Activated CD4-positive, alpha-beta T cell treated with anti-CD3 and anti-CD28 coated beads for 36 hours (primary cell): Measurements from ENCODE around the gene SLC35E3. TPM values are rescaled to one million over a fixed set of nuclear protein-coding genes. Genes with fewer than 3 reads are reported as not detected.

Experiments used
- ATAC-seq: fragments of 200-7000 bp; cut with Tn5 transposase; one replicate; pipeline ENCODE4 v1.10.0; 2021; ENCODE audit warnings: mild to moderate bottlenecking, moderate library complexity
- CTCF ChIA-PET: fragments of 350-600 bp; sonication (Branson Sonifier 250); formaldehyde crosslinking; loops from one replicate; lab custom pipeline; 2021; ENCODE audit warnings: antibody characterized with exemption; lab: Charles Lee
- POLR2A ChIA-PET: fragments of 350-600 bp; sonication (Branson Sonifier 250); formaldehyde crosslinking; loops from one replicate; lab custom pipeline; 2021; ENCODE audit warnings: antibody characterized with exemption, inconsistent platforms; lab: Charles Lee
- DNase-seq: peaks from one replicate; pipeline ENCODE4 v3.0.0-alpha.2; 2020
- H3K27ac Mint-ChIP-seq: one replicate; pipeline ENCODE4 v1.8.0; 2021; ENCODE audit warnings: mixed read lengths
- H3K27me3 Mint-ChIP-seq: one replicate; pipeline ENCODE4 v1.8.0; 2021; ENCODE audit warnings: mixed read lengths
- H3K36me3 Mint-ChIP-seq: one replicate; pipeline ENCODE4 v1.8.0; 2021; ENCODE audit warnings: low read depth, mixed read lengths
- H3K4me1 Mint-ChIP-seq: one replicate; pipeline ENCODE4 v1.8.0; 2021; ENCODE audit warnings: mixed read lengths
- H3K4me3 Mint-ChIP-seq: one replicate; pipeline ENCODE4 v1.8.0; 2021; ENCODE audit warnings: mild to moderate bottlenecking, moderate library complexity, mixed read lengths
- H3K9me3 Mint-ChIP-seq: one replicate; pipeline ENCODE4 v1.8.0; 2021; ENCODE audit warnings: low read depth, mixed read lengths
- intact Hi-C, 2 experiments: fragments of 100-400 bp; cut with DNase I in 1 of 2; cut with micrococcal nuclease in 1 of 2; formaldehyde crosslinking; loops; one replicate each; pipeline versions ENCODE4 v1.14.2 to v1.15.1; 2022 to 2024; cut with DNase I, micrococcal nuclease
- total RNA-seq, 2 experiments: library from RNA; stranded (reverse); gene quantifications; one replicate each; pipeline ENCODE4 v1.2.3, GENCODE V29; 2021

The SLC35E3 gene
- total RNA-seq: 1 to 10 TPM; 3.5 to 5.1 TPM

DNA sequence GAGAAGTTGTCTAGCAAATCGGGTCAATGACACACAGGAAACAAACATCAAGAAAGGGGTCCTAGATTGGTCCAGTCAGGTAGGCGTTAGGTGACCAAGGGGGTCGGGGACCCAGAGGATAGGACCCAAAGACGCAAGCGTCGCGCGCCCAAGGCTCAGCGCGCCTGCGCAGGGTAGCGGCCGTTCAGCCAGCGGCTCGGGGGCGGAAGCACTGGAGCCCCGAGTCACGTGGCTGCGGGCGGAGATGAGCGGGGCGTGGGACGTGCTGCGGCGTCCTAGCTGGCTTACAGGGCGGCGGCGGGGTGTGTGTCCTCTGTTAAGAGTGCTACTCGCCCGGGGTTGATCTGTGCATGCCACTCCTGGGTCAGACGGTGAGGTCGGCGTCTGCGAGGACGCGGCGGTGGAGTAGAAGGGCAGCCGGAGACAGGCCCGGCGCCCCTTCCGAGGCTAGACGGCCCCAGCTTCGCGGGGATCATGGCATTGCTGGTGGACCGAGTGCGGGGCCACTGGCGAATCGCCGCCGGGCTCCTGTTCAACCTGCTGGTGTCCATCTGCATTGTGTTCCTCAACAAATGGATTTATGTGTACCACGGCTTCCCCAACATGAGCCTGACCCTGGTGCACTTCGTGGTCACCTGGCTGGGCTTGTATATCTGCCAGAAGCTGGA is at the start of gene SLC35E3:
Gene SLC35E3 (plus strand): TSS at position 273 of the 668 bp plus-strand sequence. CDS start 202 bp downstream, at position 475.
- peaks cover 15% of the 10 kb centered on the region for H3K36me3 Mint-ChIP-seq
- POLR2A ChIA-PET: interaction anchor here (0.5 kb wide), 2 partner anchors 164 to 853 kb away, joined by 3 to 4 read pairs; no protein-coding TSS in a partner anchor
- ATAC-seq: peak; percentile 97
- peaks cover 16% of the 10 kb centered on the region for H3K4me1 Mint-ChIP-seq
- intact Hi-C loops: loop anchor here (1.0 to 5.0 kb wide), 9 partner anchors 60 to 493 kb away; partner anchors contain the start of genes CPSF6 (in 1 of the 2), MDM1 (in 1 of the 2), MDM2 (in 1 of the 2) and NUP107 (in 1 of the 2)
- H3K4me3 Mint-ChIP-seq: peak within 1 kb of the TSS; percentile 87
- peak; percentile 96 for DNase-seq
- CTCF ChIA-PET: interaction anchor here (0.8 to 3.0 kb wide), 3 partner anchors 11 to 85 kb away, joined by 3 to 18 read pairs (median 5); partner anchors contain the start of gene MDM2
- no peaks in the 10 kb centered on the region for H3K27me3 Mint-ChIP-seq
- peak within 1 kb of the TSS; percentile 92 for H3K27ac Mint-ChIP-seq
- no peaks in the 10 kb centered on the region for H3K9me3 Mint-ChIP-seq

DNA sequence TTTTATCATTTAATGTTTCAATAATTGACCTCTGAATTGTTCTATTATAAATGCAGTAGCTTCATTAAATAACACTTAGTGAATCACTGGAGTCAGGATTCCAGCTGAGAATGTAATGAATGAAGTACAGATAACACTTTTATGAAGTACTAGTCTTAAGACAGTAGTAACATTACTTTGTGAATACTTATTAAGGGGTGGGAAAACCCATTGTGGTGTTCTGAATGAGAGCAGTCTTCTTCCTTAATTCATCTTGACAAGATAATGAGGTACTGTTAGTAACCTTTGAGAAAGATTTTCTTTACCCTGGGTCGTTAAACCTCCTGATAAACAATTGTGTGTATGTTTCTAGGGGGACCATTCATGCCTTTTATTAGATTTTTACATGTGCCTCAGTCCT is 46.5 kb upstream of the SLC35E3 start:
- ATAC-seq: no peak
- Mint-ChIP-seq H3K4me3 (no peak overlapping the region), H3K27ac (no peak overlapping the region), H3K9me3 (no peaks in the 10 kb centered on the region), H3K4me1 (no peaks in the 10 kb centered on the region), H3K36me3 (peaks cover 50% of the 10 kb centered on the region), H3K27me3 (no peaks in the 10 kb centered on the region)
- intact Hi-C loops: no loop called here
- ChIA-PET POLR2A (no interaction called here), CTCF (no interaction called here)
- no peak for DNase-seq

- CTCF ChIA-PET: no interaction called here
- intact Hi-C loops: no loop called here
- POLR2A ChIA-PET: no interaction called here
- H3K4me1 Mint-ChIP-seq: no peaks in the 10 kb centered on the region
- H3K4me3 Mint-ChIP-seq: no peak overlapping the region
- no peak for ATAC-seq
- peaks cover 34% of the 10 kb centered on the region for H3K36me3 Mint-ChIP-seq
- DNase-seq: no peak
- H3K9me3 Mint-ChIP-seq: no peaks in the 10 kb centered on the region
- no peaks in the 10 kb centered on the region for H3K27me3 Mint-ChIP-seq
- H3K27ac Mint-ChIP-seq: no peak overlapping the region
These were observed 18.2 kb upstream of the SLC35E3 start for GRCh38 chr12:68727776-68728175.

GRCh38 chr12:68733661-68734071 is 12.3 kb upstream of the SLC35E3 start:
- ChIA-PET CTCF (interaction anchor here (0.6 kb wide), 1 partner anchor 1474 kb away, joined by 4 read pairs; no protein-coding TSS in a partner anchor), POLR2A (interaction anchor here (0.6 kb wide), 1 partner anchor 57 kb away, joined by 4 read pairs; no protein-coding TSS in a partner anchor)
- intact Hi-C loops: no loop called here
- H3K4me1 Mint-ChIP-seq: no peaks in the 10 kb centered on the region
- ATAC-seq (peak; percentile 16), DNase-seq (no peak)
- H3K36me3 Mint-ChIP-seq: peaks cover 45% of the 10 kb centered on the region
- no peaks in the 10 kb centered on the region for H3K9me3 Mint-ChIP-seq
- no peak overlapping the region for H3K27ac Mint-ChIP-seq
- H3K27me3 Mint-ChIP-seq: no peaks in the 10 kb centered on the region
- H3K4me3 Mint-ChIP-seq: no peak overlapping the region

DNA sequence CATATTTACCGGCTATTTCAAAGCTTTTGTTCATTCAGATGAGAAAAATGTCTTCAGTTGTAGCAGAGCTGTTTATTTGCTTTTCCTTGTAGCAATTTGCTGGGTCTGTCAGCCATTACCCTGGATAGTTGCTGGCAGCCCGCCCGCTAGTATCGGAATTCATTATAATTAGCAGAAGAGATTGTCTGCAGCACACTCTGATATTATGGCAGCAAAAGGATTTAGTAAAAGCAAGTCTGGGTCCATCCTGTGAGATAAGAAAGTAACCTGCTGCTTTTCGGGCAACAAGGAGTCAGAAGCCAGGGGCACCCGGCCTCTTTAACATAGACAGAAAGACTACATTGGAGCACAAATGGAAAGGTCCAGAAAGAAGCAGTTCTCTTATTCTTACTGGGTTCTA is 6.1 kb upstream of the SLC35E3 start:
- ATAC-seq (no peak), DNase-seq (no peak)
- no peak overlapping the region for H3K27ac Mint-ChIP-seq
- CTCF ChIA-PET: no interaction called here
- no peaks in the 10 kb centered on the region for H3K9me3 Mint-ChIP-seq
- H3K4me1 Mint-ChIP-seq: no peaks in the 10 kb centered on the region
- H3K36me3 Mint-ChIP-seq: peaks cover 43% of the 10 kb centered on the region
- intact Hi-C loops: no loop called here
- POLR2A ChIA-PET: no interaction called here
- no peak overlapping the region for H3K4me3 Mint-ChIP-seq
- H3K27me3 Mint-ChIP-seq: no peaks in the 10 kb centered on the region

GRCh38 chr12:68743356-68743755 is 2.6 kb upstream of the SLC35E3 start:
- CTCF ChIA-PET: interaction anchor here (0.6 to 1.2 kb wide), 3 partner anchors 54 to 630 kb away, joined by 3 read pairs; no protein-coding TSS in a partner anchor
- intact Hi-C loops: no loop called here
- H3K27me3 Mint-ChIP-seq: no peaks in the 10 kb centered on the region
- H3K4me3 Mint-ChIP-seq: no peak overlapping the region
- ATAC-seq (no peak), DNase-seq (no peak)
- no peak overlapping the region for H3K27ac Mint-ChIP-seq
- peaks cover 8% of the 10 kb centered on the region for H3K4me1 Mint-ChIP-seq
- H3K36me3 Mint-ChIP-seq: peaks cover 27% of the 10 kb centered on the region
- no peaks in the 10 kb centered on the region for H3K9me3 Mint-ChIP-seq
- POLR2A ChIA-PET: no interaction called here

DNA sequence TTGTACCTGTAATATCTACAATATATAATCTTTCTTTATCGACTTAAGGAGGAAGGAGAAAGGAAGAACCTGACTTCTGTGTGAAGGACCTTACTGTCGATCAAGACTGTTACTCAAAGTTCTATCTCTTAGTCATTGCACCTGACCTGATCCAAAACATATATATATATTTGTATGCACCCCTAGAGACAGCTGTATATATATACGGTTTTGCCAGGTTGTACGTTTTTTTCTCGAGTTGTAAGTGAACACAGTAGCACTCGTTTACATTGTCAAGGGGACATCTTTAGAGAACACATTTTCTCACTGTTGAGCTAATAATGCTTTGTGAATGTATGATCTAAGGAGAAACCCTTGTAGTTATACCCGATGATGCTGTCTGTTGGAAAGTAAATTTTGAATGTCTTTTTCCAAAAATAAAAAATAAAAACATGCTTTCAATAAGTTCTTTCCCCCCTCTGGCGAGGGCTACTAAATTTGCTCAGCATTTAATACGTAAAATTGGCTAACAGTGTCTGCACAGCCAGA is 536 bp upstream of the SLC35E3 start:
- Mint-ChIP-seq H3K4me1 (peaks cover 16% of the 10 kb centered on the region), H3K4me3 (peak overlapping the region; percentile 87), H3K27me3 (no peaks in the 10 kb centered on the region), H3K36me3 (peaks cover 15% of the 10 kb centered on the region), H3K9me3 (no peaks in the 10 kb centered on the region), H3K27ac (peak overlapping the region; percentile 92)
- DNase-seq (no peak), ATAC-seq (peak; percentile 3)
- intact Hi-C loops: loop anchor here in 1 of 2 experiments (1.0 to 5.0 kb wide), 2 partner anchors 82 to 294 kb away; no protein-coding TSS in a partner anchor
- ChIA-PET CTCF (interaction anchor here (3.0 kb wide), 1 partner anchor 62 kb away, joined by 18 read pairs; the partner anchor contains the start of gene MDM2), POLR2A (interaction anchor here (0.5 kb wide), 1 partner anchor 163 kb away, joined by 3 read pairs; no protein-coding TSS in a partner anchor)

- ATAC-seq: peak; percentile 18
- no peaks in the 10 kb centered on the region for H3K27me3 Mint-ChIP-seq
- intact Hi-C loops: loop anchor here (1.0 to 5.0 kb wide), 8 partner anchors 60 to 492 kb away; partner anchors contain the start of genes CPSF6 (in 1 of the 2), MDM1 (in 1 of the 2), MDM2 (in 1 of the 2) and NUP107 (in 1 of the 2)
- peak overlapping the region; percentile 92 for H3K27ac Mint-ChIP-seq
- H3K4me1 Mint-ChIP-seq: peaks cover 16% of the 10 kb centered on the region
- no peaks in the 10 kb centered on the region for H3K9me3 Mint-ChIP-seq
- CTCF ChIA-PET: interaction anchor here (0.7 to 3.0 kb wide), 5 partner anchors 11 to 1443 kb away, joined by 3 to 18 read pairs (median 5); partner anchors contain the start of gene MDM2
- peak overlapping the region; percentile 87 for H3K4me3 Mint-ChIP-seq
- peak; percentile 60 for DNase-seq
- H3K36me3 Mint-ChIP-seq: peaks cover 13% of the 10 kb centered on the region
- POLR2A ChIA-PET: interaction anchor here (0.5 kb wide), 1 partner anchor 853 kb away, joined by 4 read pairs; no protein-coding TSS in a partner anchor
These were observed 700 bp downstream of the SLC35E3 start for GRCh38 chr12:68746572-68747180.

DNA sequence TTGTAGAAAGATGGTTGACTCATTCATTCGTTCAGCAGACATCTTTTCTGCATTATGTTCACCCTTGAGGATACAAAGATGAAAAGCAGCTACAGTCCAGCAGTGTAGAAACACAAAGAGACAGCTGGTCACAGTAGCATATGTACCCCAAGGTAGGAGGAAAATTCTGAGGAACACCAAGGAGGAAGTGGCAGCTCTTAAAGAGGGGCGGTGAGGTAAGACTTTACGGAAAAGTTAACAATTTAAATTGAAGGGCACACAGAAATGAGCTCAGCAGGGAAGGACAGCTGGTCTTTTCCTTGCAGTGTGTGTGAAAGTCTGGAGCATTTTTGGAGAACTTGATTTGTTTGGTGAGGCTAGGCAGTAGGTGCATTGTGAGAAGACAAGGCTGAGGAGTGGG is 3.5 kb downstream of the SLC35E3 start:
- no peaks in the 10 kb centered on the region for H3K27me3 Mint-ChIP-seq
- no peak for ATAC-seq
- intact Hi-C loops: loop anchor here in 1 of 2 experiments (5.0 kb wide), 1 partner anchor 78 kb away; no protein-coding TSS in a partner anchor
- H3K36me3 Mint-ChIP-seq: peaks cover 15% of the 10 kb centered on the region
- POLR2A ChIA-PET: no interaction called here
- H3K4me3 Mint-ChIP-seq: no peak overlapping the region
- H3K4me1 Mint-ChIP-seq: peaks cover 16% of the 10 kb centered on the region
- no peaks in the 10 kb centered on the region for H3K9me3 Mint-ChIP-seq
- CTCF ChIA-PET: no interaction called here
- DNase-seq: no peak
- no peak overlapping the region for H3K27ac Mint-ChIP-seq

DNA sequence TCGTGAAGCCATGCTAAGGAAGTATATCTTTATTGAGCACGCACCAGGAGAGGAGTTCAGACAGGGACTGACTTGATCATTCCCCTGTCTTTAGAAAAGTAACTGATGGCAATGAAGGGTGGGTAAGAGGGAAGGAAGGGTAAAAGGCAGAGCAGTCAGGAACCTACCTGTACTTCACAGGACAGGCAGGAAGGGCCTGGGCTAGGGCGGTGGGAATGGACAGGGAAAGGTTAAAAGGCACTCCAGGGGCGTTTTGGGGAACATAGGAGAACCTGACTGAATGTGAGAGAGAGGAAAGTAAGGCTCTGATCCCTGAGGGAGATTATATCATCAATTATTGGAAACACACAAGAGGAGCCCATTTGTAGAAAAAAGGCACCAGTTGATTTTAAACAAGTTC is 3.9 kb downstream of the SLC35E3 start:
- CTCF ChIA-PET: no interaction called here
- intact Hi-C loops: loop anchor here in 1 of 2 experiments (5.0 kb wide), 1 partner anchor 77 kb away; no protein-coding TSS in a partner anchor
- no peak for ATAC-seq
- Mint-ChIP-seq H3K27me3 (no peaks in the 10 kb centered on the region), H3K4me3 (no peak overlapping the region), H3K4me1 (peaks cover 16% of the 10 kb centered on the region), H3K36me3 (peaks cover 17% of the 10 kb centered on the region), H3K27ac (no peak overlapping the region), H3K9me3 (no peaks in the 10 kb centered on the region)
- POLR2A ChIA-PET: no interaction called here
- no peak for DNase-seq

DNA sequence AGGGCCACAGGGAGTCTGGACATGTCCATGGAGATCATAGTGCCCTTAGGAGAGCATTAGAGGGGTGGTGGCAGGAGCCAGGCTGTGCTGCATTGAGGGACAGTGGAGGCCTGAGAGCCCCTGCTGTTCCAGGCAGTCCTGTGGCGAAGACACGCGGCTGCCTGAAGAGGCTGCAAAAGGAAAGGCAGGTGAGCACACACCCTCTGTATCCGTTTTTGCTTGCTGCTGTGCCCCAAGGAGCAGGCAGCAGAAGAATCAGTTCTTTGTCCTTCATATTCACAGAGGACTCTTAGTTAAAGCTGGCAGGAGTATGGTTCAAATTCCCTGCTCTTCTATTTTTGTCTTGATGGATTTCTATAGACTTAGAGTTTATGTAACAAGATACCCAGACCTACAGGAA is 4.5 kb downstream of the SLC35E3 start:
- DNase-seq (no peak), ATAC-seq (no peak)
- Mint-ChIP-seq H3K27me3 (no peaks in the 10 kb centered on the region), H3K9me3 (no peaks in the 10 kb centered on the region), H3K4me1 (peaks cover 16% of the 10 kb centered on the region), H3K27ac (no peak overlapping the region), H3K36me3 (peaks cover 21% of the 10 kb centered on the region), H3K4me3 (no peak overlapping the region)
- intact Hi-C loops: no loop called here
- ChIA-PET POLR2A (no interaction called here), CTCF (no interaction called here)
